HG03432 (cell line): ENCODE results near the gene UBASH3A.
A peak's percentile ranks its signal among the peaks of the same experiment; 100 is the strongest.

Source experiments
- ATAC-seq: cut with Tn5 transposase; IDR thresholded peaks from one replicate; pipeline ENCODE4 v1.9.1; 2021; ENCODE audit warnings: mild to moderate bottlenecking, moderate library complexity; ENCODE audit not compliant: unreplicated experiment

UBASH3A gene

DNA sequence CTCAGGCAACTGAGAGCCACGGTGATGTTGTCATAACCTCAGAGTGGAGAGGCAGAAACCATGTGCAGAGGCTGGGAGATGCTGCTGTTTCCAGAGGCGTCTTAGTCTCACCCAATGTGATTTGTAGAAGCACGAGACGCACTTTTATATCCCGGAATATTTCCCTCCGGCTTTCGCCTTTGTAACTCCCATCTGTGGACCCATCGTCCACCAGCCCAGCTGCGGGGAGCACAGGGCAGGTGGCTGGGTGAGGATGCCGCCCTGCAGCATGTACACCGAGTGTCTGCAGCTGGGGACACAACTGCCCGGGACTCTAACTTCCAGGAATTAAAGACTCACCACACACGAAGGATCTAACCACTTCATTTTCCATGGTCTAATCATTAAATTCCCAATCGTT, 43.5 kb downstream of the UBASH3A start:
- ATAC-seq: no peak

DNA sequence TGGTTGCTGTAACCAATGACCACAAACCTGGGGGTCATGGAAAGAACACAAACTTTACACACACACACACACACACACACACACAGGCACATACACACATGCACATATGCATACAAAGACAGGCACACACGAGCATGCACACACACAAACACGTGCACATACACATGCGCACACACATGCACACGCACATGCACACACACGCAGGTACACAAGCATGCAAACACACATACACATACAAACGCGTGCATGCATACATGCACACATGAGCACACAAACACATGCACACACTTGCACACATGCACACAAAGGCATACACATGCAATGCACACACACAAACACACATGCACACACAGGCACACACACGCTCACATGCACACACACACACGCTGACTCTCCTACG, 44.0 kb downstream of the UBASH3A start:
- no peak for ATAC-seq

DNA sequence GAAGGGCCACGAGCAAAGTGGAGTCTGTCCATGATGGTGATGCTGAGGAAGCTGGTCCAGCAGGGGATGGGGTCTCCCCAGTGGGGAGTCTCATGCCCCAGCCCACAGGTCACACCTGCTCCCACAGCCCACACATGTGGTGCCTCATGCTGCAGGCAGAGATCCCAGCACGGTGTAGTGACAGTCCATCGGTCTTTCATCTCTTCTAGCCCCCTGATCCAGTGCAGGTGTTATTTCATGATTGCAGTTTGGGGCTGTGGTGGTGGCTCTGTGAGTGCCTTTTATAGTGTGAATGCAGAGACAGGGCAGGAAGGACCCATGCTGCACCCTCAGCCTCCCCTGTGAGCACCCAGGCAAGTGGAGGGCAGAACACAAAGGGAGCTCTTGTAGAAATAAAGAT, 45.0 kb downstream of the UBASH3A start:
- ATAC-seq: no peak

DNA sequence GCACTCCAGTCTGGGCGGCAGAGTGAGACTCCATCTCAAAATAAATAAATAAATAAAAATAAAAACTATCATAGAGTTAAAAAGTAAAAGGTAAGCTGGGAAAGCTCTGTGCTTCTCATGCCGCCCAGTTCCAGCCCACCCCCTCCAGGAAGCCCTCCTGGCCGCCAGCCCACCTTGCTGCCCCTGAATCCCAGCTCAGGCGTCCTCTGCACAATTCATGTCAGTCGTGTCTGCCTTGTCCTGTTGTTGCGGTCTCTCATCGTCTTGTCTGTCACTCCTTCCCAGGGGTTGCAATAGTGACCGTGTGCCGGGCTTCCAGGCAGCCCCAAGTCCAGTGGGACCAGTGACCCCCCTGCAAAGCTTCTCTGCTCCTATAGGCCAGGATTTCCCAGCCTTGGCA, 48.2 kb downstream of the UBASH3A start:
- ATAC-seq: no peak

DNA sequence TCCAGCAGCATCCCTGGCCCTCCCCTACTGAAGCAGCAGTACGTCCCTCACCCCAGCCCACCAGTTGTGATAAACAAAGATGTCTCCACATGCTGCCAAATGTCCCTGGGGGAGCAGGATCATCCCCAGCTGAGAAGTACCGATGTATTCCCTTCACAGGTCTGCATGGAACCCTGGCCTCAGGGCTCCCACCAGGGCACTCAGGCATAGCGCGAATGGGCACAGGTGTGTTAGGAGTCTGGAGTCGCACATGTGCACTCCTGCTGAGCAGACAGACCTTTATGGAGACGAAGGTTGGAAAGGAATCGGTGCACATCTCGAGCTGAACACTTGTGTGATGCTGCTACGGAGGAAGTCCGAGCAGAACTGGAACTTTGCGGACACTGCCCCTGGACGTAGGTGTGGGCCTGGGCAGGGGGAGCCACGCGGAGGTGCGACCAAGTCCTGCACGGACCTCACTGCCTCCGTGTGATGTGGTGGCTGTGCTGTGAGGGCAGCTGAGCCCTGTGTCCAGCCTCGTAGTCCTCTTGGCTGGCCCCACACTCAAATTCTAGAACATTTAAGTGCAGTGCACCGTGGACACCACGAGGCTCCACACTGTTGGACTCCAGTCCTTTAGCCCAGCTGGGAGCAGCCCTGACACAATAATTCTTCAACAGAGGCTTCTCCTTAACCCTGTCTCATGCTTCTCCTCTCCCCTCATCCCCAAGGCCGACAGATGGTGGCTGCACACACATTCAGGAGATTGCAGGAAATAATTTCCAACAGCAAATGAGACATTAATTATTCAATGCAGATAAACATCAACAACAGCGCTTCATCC, 48.9 kb downstream of the UBASH3A start:
- ATAC-seq: no peak

DNA sequence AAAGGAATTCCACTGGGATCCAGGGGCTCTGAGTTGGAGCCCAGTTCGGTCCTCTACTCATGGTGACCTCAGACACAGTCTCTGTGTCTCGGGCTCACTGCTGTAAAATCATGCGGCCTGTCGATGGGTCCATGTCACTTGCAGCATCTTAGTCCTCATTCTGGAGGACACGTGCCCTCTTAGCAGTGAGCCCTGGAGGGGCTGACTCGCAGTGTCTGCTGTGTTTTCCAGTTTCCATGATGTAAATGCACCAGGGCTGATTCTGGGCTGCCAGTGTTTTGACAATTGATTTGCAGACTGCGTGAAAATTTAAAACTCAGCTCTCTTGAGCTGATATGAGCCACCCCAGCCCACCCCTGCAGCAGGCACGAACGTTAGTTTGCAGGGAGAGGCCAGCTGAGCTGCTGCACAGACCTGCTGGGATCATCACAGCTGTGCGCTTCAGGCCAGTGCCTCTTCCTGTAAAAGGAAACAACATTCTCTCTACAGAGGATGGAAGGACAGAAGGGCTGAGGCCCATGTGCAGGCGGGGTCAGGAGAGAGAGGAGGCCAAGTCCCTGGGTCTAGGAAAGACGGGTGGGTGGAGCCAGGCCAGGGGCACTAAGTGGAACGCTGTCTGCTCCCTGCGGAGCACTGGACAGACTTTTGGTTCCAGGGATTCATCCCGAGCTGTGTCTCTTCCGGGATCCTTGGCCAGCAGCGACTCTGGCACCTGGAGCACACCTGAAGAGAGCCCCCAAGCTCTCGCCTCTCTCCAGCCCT, 49.7 kb downstream of the UBASH3A start:
- no peak for ATAC-seq

DNA sequence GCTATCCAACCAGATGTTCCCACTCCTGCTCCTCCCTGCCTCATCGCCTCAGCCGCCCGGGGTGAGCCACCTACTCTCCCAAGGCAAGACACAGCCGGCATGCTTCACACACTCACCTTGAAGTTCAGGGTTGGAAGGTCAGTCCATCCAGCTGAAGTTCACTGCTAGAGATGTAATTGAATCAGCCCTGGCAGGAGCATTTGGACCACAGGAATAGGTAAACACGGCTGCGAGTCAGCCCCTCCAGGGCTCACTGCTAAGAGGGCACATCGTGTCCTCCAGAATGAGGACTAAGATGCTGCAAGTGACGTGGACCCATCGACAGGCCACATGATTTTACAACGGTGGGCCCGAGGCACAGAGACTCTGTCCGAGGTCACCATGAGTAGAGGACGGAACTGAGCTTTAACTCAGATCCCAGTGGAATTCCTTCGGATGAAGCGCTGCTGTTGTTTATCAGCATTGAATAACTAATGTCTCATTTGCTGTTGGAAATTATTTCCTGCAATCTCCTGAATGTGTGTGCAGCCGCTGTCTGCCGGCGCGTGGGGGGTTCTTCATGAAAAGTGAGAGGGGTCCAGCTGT, 50.4 kb downstream of the UBASH3A start:
- ATAC-seq: no peak

DNA sequence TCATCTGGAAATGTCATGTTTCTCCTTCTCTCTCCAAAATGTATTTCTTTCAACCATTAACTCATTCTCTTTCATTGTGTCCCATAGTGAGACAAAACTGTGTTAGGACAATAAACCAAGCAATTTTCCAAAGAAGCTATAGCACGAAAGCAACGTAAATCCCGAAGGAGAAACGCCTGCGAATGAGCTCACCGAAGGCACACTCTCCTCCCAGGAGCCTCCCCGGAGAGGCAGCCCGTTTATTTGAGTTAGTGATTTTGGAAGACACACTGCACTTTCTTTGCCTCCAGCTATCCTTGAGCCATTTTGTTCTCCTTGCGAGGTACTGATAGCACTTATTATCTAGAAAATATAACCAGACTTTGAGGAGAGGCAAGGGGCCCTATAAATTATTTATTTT, 51.1 kb downstream of the UBASH3A start:
- no peak for ATAC-seq

DNA sequence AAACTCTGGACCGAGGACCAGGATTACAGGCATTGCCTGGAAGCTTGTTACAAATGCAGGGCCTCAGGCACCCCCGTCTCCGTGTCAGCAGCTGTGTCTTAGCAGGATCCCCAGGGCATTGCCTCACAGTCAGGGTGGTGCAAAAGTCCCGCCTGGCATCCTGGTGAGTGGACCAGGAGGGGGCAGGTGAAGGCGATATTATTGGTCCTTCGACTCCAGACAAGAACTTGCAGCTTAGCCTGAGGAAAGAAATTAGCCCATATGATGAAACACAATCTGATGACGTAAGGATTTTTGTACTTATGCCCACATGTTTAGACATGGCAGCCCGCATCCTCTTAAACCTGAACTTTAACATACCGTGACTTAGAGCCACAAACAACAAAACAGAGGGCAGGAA, 51.5 kb downstream of the UBASH3A start:
- ATAC-seq: no peak

DNA sequence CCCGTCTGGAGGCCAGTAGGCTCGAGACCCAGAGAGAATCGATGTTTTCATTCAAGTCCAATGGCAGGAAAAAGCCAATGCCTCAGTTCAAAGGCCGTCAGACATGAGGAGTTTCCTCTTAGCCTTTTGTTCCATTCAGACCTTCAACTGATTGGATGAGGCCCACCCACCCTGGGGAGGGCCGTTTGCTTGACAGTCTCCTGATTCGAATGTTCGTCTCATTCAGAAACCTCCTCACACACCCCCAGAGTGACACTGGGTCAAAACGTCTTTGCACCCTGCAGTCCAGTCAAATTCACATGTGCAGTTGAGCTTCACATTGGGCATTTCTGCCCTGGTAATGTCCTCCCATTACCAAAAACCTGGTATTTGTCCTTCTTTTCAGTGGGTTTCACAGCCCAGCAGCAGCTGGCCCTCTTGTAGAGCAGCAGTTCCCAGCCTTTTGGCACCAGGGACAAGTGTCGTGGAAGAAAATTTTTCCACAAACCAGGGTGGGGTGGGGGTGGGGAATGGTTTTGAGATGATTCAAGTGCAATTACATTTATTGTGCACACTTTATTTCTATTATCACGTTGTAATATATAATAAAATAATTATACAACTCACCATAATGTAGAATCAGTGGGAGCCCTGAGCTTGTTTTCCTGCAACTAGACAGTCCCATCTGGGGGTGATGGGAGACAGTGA, 52.2 kb downstream of the UBASH3A start:
- ATAC-seq: no peak

DNA sequence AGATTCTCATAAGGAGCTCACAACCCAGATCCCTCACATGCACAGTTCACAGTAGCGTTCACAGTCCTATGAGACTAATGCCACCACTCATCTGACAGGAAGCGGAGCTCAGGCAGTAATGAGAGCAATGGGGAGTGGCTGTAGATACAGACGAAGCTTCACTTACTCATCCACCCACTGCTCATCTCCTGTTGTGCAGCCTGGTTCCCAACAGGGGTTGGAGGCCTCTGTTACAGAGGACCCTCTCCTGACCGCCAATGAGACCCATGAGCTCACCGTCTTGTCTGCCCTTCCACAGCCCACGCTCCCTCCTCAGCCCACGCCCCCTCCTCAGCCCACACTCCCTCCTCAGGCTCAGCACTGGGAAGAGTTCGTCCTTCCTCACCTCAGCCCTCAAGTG, 52.8 kb downstream of the UBASH3A start:
- ATAC-seq: no peak

DNA sequence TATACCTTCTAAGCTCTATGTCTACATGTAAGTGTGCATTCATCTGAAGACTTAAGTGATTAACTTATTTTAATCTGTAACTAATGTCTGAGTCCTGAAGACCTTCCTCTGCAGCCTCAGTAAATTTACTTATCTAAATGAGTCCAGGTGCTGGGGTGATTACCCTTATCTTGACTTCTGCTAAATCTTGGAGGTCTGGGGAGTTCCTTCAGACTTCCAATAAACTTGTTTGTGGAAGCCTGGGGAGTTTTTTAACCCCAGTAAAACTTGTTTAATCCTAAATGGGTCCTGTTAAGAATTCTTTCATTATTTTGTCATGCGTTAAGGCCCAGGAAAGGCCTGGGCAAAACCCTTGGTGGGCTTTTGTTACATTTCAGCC, 55.4 kb downstream of the UBASH3A start:
- no peak for ATAC-seq

DNA sequence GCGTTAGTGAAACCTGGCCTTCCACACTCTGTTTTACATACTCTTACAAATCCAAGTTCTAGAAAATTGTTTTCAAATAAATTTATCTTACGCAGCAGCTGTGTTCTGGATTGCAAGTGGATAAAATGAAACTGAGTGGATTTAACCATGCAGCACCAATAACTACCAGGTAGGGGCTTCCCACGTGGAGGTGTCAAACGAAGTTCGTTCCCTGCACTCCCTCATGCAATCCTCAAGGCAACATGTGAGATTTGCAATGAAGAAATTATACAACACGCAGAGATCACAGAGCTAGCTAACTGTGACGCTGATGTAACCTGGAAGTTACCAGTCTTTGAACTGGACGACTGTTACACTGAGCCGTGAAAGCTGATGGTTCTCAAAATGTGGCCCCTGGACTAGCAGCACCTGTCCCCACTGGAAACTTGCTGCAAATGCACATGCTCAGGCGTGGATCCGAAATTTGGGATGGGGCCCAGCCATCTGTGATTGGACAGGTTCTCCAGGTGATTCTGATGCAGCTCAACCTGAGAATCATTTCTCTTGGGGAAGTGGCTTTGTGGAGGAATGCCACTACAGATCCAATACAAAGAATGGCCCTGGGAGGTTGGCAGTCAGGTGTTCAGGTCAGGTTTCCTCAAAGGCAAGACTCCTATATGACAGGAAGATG, 56.0 kb downstream of the UBASH3A start:
- no peak for ATAC-seq

DNA sequence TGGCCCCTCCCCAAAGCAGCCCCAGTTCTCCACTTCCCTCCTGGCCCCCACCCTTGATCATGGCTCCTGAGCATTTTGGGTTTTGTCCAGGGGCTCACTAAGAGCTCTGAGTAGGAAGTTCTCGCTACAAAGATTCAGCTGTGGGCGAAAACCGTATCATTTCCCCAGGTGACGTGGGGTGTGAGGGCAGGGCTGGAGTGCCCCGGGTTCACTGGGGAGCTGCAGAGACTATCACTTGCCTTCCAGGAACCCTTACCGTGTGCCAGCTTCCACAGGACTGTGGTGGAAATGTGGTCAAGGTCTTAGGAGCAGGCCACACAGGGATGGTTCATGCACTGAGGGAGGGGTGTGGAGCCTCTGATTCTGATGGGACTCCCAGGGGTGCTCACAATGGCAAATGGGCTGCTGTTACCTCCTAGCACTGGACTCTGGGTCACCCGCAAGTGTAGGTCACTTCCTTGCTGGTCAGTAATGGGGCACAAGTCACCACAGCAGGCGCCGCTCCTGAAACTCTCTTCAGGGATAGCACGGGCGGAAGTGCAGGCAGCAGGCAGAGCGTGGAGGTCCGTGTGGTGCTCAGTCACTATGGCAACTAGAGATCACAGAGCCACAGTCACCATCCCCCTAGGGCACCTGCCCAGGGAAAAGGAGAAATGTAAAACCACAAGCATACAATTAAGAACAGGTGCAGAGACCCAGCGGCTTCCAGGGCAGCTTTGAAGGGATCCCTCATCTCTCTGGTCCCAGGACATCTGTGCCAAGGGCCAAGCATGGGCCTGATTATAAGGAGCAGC, 56.9 kb downstream of the UBASH3A start:
- peak; percentile 55 for ATAC-seq

DNA sequence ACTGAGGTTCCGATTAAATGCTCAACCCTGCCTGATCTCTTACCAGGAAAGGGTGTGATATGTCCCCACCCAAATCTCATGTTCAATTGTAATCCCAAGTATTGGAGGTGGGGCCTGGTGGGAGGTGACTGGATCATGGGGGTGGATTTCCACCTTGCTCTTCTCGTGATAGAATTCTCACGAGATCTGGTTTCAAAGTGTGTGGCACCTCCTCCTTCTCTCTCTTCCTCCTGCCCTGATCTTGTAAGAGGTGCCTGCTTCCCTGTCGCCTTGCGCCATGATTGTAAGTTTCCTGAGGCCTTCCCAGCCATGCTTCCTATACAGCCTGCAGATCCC, 57.5 kb downstream of the UBASH3A start:
- no peak for ATAC-seq

DNA sequence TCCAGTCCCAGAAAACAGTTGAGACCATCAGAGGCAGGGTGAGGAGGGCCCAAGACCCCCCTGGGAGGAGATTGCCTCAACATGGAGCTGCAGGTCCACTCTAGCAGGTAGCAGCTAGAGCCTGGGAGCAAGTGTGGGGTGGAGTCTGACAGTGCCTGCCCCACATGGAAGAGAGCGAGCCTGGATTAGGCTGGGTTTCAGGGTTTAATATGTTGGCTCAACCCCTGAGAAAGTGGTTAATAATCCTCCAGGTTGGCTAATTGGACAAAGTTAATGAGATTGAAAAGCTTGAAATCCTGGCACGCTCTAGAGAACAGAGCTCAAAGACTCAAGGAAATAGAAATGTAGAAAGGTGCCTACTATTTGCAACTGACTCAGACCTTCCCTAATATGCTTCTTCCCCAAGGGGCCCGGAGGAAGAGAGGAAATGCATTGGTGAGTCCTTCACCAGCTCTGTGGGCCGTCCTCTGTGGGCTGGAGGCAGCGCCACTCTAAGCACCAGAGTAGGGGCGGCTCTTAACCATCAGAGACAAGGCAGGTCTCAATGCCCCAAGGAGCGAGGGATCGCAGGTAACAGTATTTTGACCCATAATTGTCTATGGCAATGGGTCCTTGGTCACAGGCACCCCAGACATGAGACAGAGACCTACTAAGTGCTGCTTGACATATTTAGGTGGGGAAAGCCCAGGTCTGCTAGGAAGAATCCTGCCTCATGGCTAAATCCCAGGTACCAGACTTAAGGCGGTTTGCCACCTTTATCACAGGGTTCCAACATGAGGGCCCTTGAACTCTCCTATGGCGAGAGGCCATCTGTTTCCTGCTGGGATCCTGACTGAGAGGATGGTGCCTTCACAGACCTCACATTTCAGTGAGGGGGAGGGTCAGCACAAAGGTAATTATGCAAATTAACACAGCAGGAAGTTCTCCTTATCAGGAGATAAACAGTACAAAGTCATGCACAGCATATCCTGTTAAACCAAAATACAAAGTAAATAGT, 58.5 kb downstream of the UBASH3A start:
- ATAC-seq: no peak

DNA sequence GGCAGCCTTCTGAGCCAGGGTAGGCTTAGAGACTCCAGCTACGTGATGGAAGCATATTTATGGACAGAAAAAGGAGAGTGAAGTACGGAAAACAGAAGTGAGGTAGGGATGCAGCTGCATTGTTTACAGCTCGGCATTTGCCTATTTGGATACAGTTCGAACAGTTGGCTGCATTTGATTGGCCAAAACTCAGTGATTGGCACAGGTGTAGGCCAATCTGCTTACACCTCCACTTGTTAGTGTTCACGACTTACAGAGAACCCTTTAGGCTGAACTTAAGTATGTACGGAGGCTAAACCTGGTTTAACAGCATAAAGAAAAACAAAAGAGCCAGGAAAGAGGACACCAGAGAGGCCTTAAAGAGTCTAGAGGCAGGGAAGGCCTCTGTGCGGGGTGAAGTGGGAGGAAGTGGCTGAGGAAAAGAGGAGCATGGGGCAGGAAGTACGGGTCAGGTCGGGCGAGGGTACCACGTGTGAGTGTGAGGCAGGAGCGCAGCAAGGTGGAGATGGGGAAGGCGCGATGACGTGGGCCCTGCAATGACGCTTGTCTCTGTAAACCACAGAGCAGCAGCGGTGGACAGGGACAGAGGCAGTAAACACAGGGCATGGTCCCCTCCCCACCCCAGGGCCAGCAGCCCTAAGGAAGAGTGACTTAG, 60.3 kb downstream of the UBASH3A start:
- no peak for ATAC-seq

DNA sequence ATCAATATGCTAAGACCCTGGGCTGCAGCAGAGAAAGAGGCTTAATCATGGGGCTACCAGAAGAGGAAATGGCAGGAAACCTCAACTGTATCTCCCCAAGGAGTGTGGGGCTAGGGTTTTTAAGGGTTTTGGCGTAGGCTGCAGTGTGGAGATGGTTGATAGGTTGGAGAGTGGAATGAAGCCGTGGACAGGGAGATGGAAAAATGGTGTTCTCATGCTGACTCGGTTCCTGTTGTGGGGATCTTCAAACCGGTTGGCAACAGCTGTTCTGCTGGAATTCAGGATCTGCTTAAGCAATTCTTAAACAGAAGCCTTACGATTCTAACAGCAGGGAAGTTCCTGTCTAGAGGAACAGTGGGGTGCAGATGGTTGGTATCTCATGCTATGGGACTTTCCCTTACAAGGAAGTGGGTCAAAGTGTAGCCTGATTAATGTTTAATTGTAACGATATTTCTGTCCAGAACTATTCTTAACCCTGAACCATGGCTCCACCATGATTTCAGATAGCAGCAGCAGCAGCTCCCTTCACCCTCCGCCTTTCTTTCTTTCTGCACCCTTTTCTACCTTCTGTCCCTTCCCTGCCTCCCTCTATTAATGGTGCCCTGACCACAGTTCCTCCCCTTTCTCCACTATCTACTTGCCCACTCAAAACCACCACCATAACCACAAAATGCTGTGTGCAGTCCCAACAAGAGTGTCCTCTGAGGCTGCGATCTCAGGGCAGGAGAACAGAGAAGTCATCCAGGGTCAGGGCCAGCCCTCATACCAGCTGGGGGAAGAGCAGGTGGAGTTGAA, 61.5 kb downstream of the UBASH3A start:
- ATAC-seq: peak; percentile 32
